Right kidney (tissue), 1 donor: ENCODE measurements around the gene ELOVL7.
"Not testable (repeated sequence)": the region's sequence is repeated elsewhere in the genome, so short reads cannot be mapped to it uniquely, and the experiment has no call there.

Experiments used
- DNase-seq: peaks from one replicate; pipeline ENCODE4 v3.0.0-alpha.2; 2016

The ELOVL7 gene

DNA sequence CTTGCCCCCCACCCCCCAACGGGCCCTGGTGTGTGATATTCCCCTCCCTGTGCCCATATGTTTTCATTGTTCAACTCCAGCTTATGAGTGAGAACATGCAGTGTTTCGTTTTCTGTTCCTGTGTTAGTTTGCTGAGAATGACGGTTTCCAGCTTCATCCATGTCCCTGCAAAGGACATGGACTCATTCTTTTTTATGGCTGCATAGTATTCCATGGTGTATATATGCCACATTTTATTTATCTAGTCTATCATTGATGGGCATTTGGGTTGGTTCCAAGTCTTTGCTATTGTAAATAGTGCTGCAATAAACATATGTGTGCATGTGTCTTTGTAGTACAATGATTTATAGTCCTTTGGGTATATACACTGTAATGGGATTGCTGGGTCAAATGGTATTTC is 132.2 kb downstream of the ELOVL7 start:
- DNase-seq: not testable (repeated sequence)

DNA sequence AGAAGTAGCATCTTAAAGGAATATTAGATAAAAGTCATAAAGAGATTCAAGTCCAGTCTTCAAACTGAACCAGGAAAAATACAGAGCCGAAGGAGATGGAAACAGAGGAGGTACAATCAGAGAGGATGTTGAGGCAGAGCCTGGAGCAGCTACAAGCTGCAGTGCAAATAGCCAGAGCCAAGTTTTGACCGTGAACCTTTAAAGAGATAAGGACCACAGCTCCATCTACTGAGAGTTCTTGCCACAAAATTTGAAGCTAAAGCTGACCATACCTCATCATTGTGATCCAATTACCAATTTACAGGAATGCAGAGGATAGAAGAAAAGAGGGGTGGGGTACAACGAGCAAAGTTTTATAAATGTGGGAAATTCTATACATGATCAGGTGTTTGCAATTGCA is 133.7 kb downstream of the ELOVL7 start:
- DNase-seq: no peak

- DNase-seq: no peak
Measured at GRCh38 chr5:60705144-60705543, 138.9 kb downstream of the ELOVL7 start.

GRCh38 chr5:60703944-60704343 is 140.1 kb downstream of the ELOVL7 start:
- no peak for DNase-seq
